Fibroblast of skin of abdomen (primary cell): ENCODE measurements around the gene GJC2.

ENCODE experiments used
- DNase-seq: peaks from one replicate; pipeline ENCODE4 v3.0.0-alpha.2; 2013

Gene GJC2

DNA sequence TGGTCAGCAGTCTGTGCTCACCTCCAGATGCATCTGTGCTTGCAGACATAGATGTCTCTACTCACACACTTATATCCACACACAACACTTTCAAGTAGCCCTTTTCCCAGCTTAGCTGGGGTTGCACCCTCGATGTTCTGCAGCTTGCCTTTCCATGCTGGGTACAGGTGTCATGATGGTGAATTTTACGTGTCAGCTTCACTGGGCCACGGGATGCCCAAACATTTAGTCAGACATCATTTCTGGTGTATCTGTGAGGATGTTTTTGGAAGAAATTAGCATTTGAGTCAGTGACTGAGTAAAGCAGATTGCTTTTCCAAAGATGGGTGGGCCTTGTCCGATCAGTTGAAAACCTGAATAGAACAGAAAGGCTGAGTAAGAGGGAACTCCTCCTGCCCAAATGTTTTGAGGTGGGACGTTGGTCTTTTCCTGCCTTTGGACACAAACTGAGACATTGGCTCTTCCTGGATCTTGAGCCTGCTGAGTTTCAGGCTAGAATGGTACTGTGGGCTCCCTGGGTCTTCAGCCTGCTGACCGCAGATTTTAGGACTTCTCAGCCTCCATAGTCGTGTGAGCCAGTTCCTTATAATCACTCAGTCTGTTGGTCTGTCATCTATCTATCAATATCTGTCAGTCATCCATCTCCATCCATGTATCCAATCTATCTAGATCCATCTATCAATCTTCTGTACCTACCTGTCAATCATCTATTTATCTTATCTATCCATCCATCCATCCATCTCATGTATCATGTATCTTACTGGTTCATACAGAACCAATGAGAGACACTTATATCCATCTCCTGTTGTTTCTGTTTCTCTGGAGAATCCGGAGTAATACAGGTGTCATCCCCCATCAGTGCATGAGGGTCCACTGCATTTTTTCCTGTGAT, 45.4 kb downstream of the GJC2 start:
- no peak for DNase-seq

DNA sequence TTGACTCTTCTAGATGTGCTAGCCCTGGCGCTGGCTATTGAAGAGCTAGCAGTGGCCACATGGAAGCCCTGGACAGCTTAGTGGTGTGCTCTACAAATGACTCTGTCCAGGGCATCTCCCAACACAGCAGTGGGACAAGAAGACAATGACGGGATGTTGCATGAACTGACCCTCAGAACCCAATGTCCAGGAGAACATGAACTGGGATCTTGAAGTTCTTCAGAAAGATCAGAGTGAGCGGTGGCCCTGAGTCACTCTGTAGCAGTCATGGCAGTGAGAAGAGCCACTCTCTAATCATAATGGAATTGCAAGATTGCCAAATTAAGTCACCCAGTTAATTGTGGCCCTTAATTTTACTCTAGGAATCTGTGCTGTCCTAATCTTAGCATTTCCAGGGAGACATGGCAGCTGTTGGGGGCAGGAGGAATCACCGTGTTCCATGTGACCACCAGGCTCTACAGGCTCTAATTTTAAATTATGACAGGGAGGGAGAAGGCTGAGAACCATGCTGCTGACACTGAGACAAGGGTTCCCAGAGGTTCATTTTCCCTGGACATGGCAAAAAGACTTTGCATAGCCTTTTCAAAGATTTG, 47.9 kb downstream of the GJC2 start:
- DNase-seq: no peak

DNA sequence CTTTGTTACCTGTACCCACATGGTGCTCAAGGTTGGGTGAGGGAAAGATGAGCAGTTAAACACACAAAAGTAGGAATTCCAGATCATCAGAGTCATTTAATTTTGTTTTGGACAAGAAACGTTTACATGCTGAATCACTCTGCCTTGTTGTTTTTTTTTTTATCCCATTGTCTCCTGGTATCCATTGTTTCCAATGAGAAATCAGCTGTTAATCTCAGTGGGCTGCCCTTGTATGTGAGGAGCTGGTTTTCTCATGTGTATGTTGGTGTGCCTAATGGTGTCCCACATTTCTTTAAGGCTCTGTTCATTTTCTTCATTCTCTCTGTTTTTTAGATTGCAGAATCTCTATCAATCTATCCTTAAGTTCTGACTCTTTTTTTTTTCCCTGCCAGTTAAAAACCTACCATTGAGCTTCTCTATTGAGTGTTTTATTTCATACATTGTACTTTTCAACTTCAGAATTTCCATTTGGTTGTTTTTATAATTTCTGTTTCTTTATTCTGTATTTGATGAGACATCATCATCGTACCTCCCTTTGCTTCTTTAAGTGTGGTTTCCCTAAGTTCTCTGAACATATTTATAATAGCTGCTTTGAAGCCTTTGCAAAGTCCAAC, 49.4 kb downstream of the GJC2 start:
- no peak for DNase-seq

DNA sequence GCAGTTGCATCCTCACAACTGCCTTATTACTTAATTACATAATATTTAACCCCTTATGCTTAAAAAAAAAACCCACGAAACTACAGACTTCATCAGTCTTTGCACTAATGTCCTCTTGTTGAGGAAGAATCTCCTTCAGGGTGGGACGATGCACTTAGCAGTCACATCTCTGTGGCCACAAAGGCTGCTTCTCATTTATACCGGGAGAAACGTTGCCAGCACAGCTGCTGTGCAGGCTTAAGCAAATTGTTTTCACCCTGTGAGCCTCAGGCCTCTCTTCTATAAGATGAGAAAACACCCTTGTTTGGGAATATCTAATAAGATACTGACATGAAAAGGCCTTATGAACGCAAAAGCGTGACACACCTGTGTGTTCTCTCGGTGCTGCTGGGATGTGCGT, 55.2 kb downstream of the GJC2 start:
- DNase-seq: no peak

DNA sequence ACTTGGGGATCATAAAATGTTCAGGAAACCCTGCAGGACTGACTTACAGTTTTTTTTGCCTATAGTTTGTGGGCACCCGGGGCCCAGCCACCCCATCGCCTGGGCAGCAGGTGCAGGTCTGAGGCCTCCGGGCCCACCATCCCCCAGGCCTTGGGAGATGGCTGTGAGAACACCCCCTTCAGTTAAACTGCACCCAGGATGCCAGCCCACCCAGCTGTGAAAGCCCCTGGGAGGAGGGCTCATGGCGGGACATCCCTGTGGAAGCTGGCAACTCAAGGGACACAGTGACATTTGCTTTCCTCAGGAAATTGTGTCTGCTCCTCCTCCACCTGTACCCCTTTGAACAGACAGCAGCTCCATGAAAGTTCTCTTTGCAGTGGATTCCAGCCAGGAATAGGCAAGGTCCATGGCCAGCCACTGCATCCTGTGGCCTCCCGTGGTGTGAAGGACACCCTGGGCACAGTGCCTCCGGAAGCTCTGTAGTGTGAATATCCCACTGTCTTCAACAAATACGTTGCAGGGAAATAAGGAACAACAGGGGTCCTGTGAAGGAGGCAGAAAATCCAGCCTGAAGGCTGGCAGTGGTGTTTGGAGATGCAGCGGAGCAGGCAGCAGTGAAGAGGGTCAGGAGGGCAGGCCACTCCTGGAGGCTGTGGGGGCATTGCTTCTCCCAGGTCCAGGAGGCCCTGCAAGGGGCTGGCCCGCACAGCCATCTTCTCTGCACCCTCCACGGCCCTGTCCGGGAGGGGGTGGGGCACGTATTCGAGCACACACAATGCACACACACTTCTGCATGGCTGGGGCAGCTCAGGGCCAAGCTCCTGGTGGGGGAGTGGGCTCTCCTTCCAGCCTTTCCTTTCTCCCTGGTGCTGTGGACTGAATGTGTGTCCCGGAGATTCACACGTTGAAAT, 56.1 kb downstream of the GJC2 start:
- no peak for DNase-seq

DNA sequence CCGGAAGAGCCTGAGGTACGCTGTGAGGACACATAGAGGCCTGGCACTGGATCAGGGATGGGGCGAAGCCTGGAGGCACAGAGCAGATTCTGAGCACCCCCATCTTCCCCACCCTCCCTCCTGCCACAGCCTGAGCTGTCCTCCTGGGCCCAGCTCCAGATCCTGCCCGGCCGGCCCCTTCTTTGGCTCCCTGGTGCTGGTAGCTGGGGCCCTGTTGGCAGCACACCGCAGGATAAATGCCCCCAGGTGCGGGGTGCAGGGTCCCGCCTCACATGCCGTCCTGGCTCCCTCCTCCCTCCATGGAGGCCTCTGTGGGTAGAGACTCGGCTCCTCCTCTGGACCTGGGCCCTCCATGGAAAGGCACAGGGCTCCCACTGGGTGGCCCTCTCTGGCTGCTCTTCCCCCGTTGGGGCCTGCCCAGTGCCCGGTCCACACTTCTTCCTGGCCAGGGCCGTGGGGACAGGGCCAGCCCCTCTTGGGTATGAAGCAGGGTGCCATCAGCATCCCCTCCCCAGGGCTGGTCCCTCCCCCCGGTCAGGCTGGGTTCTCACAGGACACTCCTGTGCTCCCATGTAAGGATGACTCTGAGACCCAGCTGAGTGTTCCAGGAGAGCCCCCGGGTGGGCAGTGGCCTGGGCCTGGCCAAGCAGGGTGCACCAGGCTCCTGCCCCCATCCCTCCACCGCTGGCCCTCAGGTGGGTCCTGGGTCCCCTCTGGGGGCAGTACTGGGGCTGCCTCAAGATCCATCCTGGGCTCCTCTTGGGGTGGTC, 57.0 kb downstream of the GJC2 start:
- no peak for DNase-seq

DNA sequence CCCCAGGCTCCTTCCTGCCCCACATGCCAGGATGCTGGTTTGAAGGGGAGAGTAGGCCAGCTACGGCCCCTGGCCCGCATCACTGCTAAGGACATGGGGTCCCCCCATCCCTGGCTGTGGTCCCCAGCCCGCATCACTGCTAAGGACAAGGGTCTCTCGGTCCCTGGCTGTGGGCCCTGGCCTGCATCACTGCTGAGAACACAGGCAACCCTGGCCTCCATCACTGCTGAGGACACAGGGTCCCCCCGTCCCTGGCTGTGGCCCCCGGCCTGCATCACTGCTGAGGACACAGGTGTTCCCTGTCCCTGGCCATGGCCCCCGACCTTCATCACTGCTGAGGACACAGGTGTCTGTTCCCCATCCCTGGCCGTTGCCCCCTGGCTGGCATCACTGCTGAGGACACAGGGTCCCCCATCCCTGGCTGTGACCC, 57.7 kb downstream of the GJC2 start:
- no peak for DNase-seq

DNA sequence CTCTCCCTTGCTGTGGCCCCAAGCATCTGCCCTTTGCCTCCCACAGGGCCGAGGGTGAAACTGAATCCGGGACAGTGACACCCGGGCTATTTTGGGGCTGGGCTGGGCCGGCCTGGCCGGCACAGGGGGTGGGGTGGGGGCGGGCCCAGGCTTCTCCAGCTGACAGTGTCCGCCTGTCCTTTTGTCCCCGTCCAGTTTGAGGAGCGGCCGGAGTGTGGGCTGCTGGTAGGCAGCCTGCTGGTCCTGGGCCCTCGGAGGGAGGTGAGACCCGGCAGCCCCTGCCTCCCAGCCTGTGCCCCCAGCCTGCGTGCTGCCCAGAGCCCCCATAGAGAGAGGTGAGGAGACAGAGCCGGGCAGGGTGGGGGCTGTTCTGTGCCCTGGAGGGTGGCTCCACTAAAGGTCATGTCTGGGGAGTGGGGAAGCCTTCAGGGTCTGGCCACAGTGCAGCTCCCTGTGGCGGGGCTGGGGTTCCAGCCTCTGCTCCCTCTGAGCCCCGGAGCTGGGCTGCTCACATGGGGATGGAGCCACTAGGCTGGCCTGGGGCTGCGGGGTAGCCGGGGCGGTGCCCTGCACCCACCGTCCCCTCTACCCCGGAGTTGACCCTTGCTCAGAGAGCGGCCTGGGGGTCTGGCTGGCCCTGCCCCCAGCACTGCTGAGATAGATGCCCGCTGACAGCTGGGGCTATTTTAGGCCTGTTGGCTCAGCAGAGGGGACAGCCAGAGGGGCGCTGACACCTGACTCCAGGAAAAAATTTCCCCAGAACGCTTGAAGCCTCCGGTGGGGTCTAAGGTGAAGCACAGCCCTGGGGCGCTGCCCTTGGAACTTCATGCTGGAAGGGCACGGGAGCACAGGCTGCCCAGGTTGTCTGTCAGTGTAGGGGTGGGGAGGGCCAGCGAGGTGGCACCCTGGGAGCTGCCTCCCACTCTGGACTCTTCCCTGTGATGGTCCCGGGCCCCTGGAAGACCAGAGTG, 58.4 kb downstream of the GJC2 start, which contains the start of gene OBSCN:
Gene OBSCN (plus strand): TSS at position 194 of the 971 bp plus-strand sequence. CDS start 3,740 bp downstream, outside the sequence.
- no peak for DNase-seq

DNA sequence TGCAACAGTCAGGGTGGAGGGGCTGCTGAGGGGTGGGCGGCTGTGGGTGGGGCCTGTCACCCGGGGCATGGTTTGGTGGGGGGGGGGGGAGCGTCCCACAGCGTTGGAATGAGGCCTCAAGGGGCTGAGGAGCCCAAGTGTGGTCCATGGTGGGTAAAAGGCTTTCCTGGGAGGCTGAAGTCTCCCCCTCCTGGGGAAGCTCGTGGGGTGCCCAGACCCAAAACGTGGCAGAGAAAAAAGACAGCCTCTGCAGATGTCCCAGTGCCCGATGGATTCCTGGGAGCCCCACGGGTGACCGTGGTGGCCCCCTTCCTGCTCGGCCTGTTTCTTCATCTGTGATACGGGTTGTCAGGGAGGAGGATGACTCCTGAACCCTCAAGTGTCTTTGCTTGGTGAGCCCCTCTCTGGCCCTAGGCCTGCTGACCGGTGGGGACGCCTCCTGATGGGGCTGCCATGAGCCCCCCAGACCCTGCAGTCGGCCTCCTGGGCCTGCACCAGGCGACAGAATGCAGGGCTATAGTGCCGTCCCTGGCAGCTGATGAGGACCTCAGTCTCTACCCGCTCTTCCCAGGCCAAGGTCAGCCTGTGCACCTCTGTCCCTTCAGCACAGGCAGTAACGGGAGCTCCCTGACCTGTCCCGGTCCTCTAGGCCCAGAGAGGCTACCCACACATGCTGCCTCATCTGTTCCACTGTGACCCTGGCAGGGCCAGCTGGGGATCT, 59.3 kb downstream of the GJC2 start:
- no peak for DNase-seq
